HepG2 (cell line): ENCODE measurements around the gene SAMD4A. TPM values are rescaled to one million over a fixed set of nuclear protein-coding genes. Genes with fewer than 3 reads are reported as not detected.
A peak's percentile ranks its signal among the peaks of the same experiment; 100 is the strongest.

Source experiments
- ATAC-seq: fragments of 200-7000 bp; cut with Tn5 transposase; 3 replicates; pipeline ENCODE4 v1.9.1; 2020; ENCODE audit warnings: mild to moderate bottlenecking, moderate library complexity
- BruUV-seq: library from RNA; stranded (reverse); fragments of 400-500 nt; replicated peaks from 2 replicates; lab custom pipeline; 2021; lab: Mats Ljungman, UMichigan
- CTCF ChIA-PET: fragments of 300-600 bp; formaldehyde crosslinking; extraction: SDS; loops from one replicate; lab custom pipeline; 2021; ENCODE audit warnings: low total read pairs, inconsistent platforms, low intra/inter-chr PET ratio; lab: Yijun Ruan, JAX
- POLR2A ChIA-PET: fragments of 350-600 bp; sonication (Branson Sonifier 250); formaldehyde crosslinking; loops from one replicate; lab custom pipeline; 2020; ENCODE audit warnings: antibody characterized with exemption, inconsistent platforms; lab: Yijun Ruan, JAX
- DNase-seq: peaks from one replicate; pipeline ENCODE4 v3.0.0-alpha.2; 2015; ENCODE audit warnings: low spot score
- FAIRE-seq: peaks from 3 replicates; lab custom pipeline; 2011; peaks lifted over from hg19 to GRCh38; lab: Jason Lieb, UNC
- H2AFZ ChIP-seq: one replicate; pipeline ENCODE4 v1.6.1; 2011; ENCODE audit warnings: low read length, inconsistent platforms
- H3K27ac ChIP-seq: fragments of 300-600 bp; 3 replicates; pipeline ENCODE4 v1.8.0; 2011; ENCODE audit warnings: mixed run types, mild to moderate bottlenecking, mixed read lengths, low read length, inconsistent platforms; ENCODE audit not compliant: insufficient read depth; ENCODE audit errors: extremely low read length
- H3K27me3 ChIP-seq, 2 experiments: fragments of 200-600 bp in 1 of 2; 2 replicates in 1 of 2; 3 replicates in 1 of 2; pipeline versions ENCODE4 v1.6.0 to v1.8.0; 2011; ENCODE audit warnings: low read length in 2 of 2, mild to moderate bottlenecking in 2 of 2, moderate library complexity in 2 of 2, inconsistent platforms in 1 of 2; ENCODE audit not compliant: insufficient read depth in 2 of 2, control insufficient read depth in 1 of 2
- H3K36me3 ChIP-seq, 2 experiments: fragments of 200-600 bp in 1 of 2; replicated peaks in 1 of 2; 2 replicates in 1 of 2; 3 replicates in 1 of 2; pipeline versions ENCODE4 v1.5.1 to v1.8.0; 2011; ENCODE audit warnings: low read length in 2 of 2, inconsistent platforms in 1 of 2; ENCODE audit not compliant: insufficient read depth in 2 of 2, control insufficient read depth in 1 of 2
- H3K4me1 ChIP-seq: 2 replicates; pipeline ENCODE4 v1.5.1; 2012; ENCODE audit warnings: low read length, inconsistent platforms; ENCODE audit not compliant: insufficient read depth
- H3K4me2 ChIP-seq: 2 replicates; pipeline ENCODE4 v1.6.0; 2011; ENCODE audit warnings: low read depth, low read length, inconsistent platforms
- H3K4me3 ChIP-seq, 3 experiments: fragments of 200-600 bp in 1 of 3; sonication (generic), shearing (Covaris generic) in 1 of 3; replicated peaks in 1 of 3; 2 replicates each; pipeline ENCODE4 v1.5.1; 2011 to 2016; ENCODE audit warnings: low read length in 3 of 3, inconsistent platforms in 2 of 3, low read depth in 2 of 3, mild to moderate bottlenecking in 2 of 3, control low read depth in 1 of 3, mixed read lengths in 1 of 3; ENCODE audit not compliant: insufficient read depth in 1 of 3
- H3K79me2 ChIP-seq: one replicate; pipeline ENCODE4 v1.6.1; 2011; ENCODE audit warnings: low read length, inconsistent platforms; ENCODE audit not compliant: insufficient read depth
- H3K9ac ChIP-seq: 2 replicates; pipeline ENCODE4 v1.6.0; 2011; ENCODE audit warnings: mild to moderate bottlenecking, low read depth, low read length, inconsistent platforms; ENCODE audit not compliant: insufficient read depth
- H3K9me3 ChIP-seq: 2 replicates; pipeline ENCODE4 v1.5.1; 2012; ENCODE audit warnings: mild to moderate bottlenecking, low read length
- H4K20me1 ChIP-seq: 2 replicates; pipeline ENCODE4 v1.6.0; 2011; ENCODE audit warnings: inconsistent platforms, mild to moderate bottlenecking, low read length, moderate library complexity; ENCODE audit not compliant: insufficient read depth
- DPF2 ChIP-seq: sonication (generic); formaldehyde crosslinking; IDR thresholded peaks from 2 replicates; pipeline ENCODE4 v1.4.0; 2020; ENCODE audit warnings: mild to moderate bottlenecking, low read depth, missing genetic modification reagents, borderline replicate concordance
- FOSL2 ChIP-seq: sonication (generic); formaldehyde crosslinking; IDR thresholded peaks from 2 replicates; pipeline ENCODE4 v1.4.0; 2020; ENCODE audit warnings: missing genetic modification reagents
- GTF3A ChIP-seq: sonication (generic); formaldehyde crosslinking; conservative IDR thresholded peaks from 2 replicates; pipeline ENCODE4 v1.4.0; 2020; ENCODE audit warnings: mild to moderate bottlenecking, missing genetic modification reagents
- ISX ChIP-seq: sonication (generic); formaldehyde crosslinking; conservative IDR thresholded peaks from 2 replicates; pipeline ENCODE4 v1.5.0; 2020; ENCODE audit warnings: missing genetic modification reagents
- JDP2 ChIP-seq: sonication (generic); formaldehyde crosslinking; IDR thresholded peaks from 2 replicates; pipeline ENCODE4 v1.8.1; 2022; ENCODE audit warnings: missing genetic modification reagents, borderline replicate concordance
- PITX1 ChIP-seq: sonication (generic); formaldehyde crosslinking; IDR thresholded peaks from 2 replicates; pipeline ENCODE4 v1.5.1; 2020; ENCODE audit warnings: mild to moderate bottlenecking, missing genetic modification reagents
- REPIN1 ChIP-seq: sonication (generic); formaldehyde crosslinking; IDR thresholded peaks from 2 replicates; pipeline ENCODE4 v1.8.0; 2022; ENCODE audit warnings: missing genetic modification reagents, low read depth, mild to moderate bottlenecking, borderline replicate concordance
- REXO4 ChIP-seq: sonication (generic); formaldehyde crosslinking; IDR thresholded peaks from 2 replicates; pipeline ENCODE4 v1.8.0; 2022; ENCODE audit warnings: missing genetic modification reagents, mild to moderate bottlenecking, borderline replicate concordance
- SKI ChIP-seq: fragments of 450-650 bp; IDR thresholded peaks from one replicate; pipeline ENCODE4 v1.6.1; 2018; ENCODE audit warnings: mild to moderate bottlenecking; ENCODE audit not compliant: partially characterized antibody
- ZFX ChIP-seq: sonication (generic); formaldehyde crosslinking; IDR thresholded peaks from 2 replicates; pipeline ENCODE4 v1.4.0; 2020; ENCODE audit warnings: mild to moderate bottlenecking, low read depth, missing genetic modification reagents, moderate library complexity
- ZNF329 ChIP-seq: sonication (generic); formaldehyde crosslinking; IDR thresholded peaks from 2 replicates; pipeline ENCODE4 v1.9.0; 2021; ENCODE audit warnings: low read depth, mild to moderate bottlenecking, missing genetic modification reagents
- ZNF563 ChIP-seq: sonication (generic); formaldehyde crosslinking; IDR thresholded peaks from 2 replicates; pipeline ENCODE4 v1.8.0; 2022; ENCODE audit warnings: mild to moderate bottlenecking, moderate library complexity, missing genetic modification reagents
- ZNF747 ChIP-seq: sonication (generic); formaldehyde crosslinking; IDR thresholded peaks from 2 replicates; pipeline ENCODE4 v1.8.1; 2023; ENCODE audit warnings: missing genetic modification reagents, mild to moderate bottlenecking, borderline replicate concordance
- WGBS: methylation state at CpG from one replicate; pipeline ENCODE4 v1.1.6; 2017; ENCODE audit warnings: low lambda C conversion rate; 5-methylcytosine and 5-hydroxymethylcytosine counted together
- in situ Hi-C: cut with HindIII; loops from 2 replicates; pipeline ENCODE4 v1.10.0; 2017; ENCODE audit warnings: low pct_unique_long_range_greater_than_20kb; ENCODE audit not compliant: extremely low pct_ligation_motif_present
- intact Hi-C: fragments of 100-400 bp; cut with micrococcal nuclease; formaldehyde crosslinking; loops from one replicate; pipeline ENCODE4 v1.10.0; 2022; ENCODE audit not compliant: unreplicated experiment
- polyA plus RNA-seq, 8 experiments: library from polyadenylated mRNA; depleted of rRNA in 3 of 8; stranded (reverse) in 7 of 8; unstranded in 1 of 8; fragments of >200 nt; fragmentation: Illumina TruSeq in 4 of 8; extraction: Trizol in 4 of 8; gene quantifications; 2 replicates each; pipeline versions ENCODE4 v1.2.1 to v1.2.3, GENCODE V29; 2011 to 2016; ENCODE audit warnings: low read depth in 4 of 8, missing spikeins in 1 of 8, mixed read lengths in 1 of 8; ENCODE audit not compliant: insufficient read depth in 1 of 8
- total RNA-seq, 5 experiments: library from RNA; depleted of rRNA; stranded (reverse); fragments of >200 nt; fragmentation: Illumina TruSeq; extraction: Trizol; gene quantifications; 2 replicates each; pipeline ENCODE4 v1.2.3, GENCODE V29; 2016; ENCODE audit warnings: low read depth in 1 of 5
- TF ChIP-seq, protein P1 (sequence below), 2 experiments: sonication (generic) in 1 of 2; formaldehyde crosslinking in 1 of 2; IDR thresholded peaks; 2 replicates each; pipeline versions ENCODE4 v1.4.0 to v1.6.1; 2016 to 2020; ENCODE audit warnings: borderline replicate concordance in 1 of 2, low read depth in 1 of 2, mild to moderate bottlenecking in 1 of 2, missing genetic modification reagents in 1 of 2
- TF ChIP-seq, protein P2 (sequence below): sonication (generic); formaldehyde crosslinking; IDR thresholded peaks from 2 replicates; pipeline ENCODE4 v1.9.0; 2022; ENCODE audit warnings: missing genetic modification reagents, mild to moderate bottlenecking, borderline replicate concordance

The SAMD4A gene
- total and polyA plus RNA-seq, 2 of the 13 experiments (the other 11 are each of a cell fraction or from before 2014, with no cell fraction given): 11.8 to 13.0 TPM

DNA sequence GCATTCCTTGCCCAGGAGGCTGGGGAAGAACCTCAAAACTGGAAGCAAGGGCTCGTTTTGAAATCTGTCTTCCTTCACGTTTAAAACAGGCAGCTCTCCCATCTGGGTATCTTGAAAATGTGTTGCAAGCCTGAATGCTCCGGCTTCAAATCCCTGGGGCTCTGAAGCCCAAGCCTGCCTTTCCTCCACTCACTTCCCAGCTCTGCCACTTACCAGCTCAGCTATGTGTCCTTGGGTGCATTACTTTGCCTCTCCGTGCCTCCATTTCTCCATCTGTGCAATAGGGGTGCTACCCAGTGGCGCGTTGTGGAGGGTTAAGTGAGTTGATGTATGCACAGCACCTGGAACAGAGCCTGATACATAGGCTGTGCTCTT, 238.1 kb downstream of the SAMD4A start (continued):
- TF ChIP-seq, protein P1, sequence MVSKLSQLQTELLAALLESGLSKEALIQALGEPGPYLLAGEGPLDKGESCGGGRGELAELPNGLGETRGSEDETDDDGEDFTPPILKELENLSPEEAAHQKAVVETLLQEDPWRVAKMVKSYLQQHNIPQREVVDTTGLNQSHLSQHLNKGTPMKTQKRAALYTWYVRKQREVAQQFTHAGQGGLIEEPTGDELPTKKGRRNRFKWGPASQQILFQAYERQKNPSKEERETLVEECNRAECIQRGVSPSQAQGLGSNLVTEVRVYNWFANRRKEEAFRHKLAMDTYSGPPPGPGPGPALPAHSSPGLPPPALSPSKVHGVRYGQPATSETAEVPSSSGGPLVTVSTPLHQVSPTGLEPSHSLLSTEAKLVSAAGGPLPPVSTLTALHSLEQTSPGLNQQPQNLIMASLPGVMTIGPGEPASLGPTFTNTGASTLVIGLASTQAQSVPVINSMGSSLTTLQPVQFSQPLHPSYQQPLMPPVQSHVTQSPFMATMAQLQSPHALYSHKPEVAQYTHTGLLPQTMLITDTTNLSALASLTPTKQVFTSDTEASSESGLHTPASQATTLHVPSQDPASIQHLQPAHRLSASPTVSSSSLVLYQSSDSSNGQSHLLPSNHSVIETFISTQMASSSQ (IDR thresholded peaks at IDR 0.05; ENCODE audit: low read depth): no peak
- TF ChIP-seq, protein P1 (CRISPR knock-in tag; IDR thresholded peaks at IDR 0.05; ENCODE audit: borderline replicate concordance): no peak
- no peak for TF ChIP-seq REXO4

DNA sequence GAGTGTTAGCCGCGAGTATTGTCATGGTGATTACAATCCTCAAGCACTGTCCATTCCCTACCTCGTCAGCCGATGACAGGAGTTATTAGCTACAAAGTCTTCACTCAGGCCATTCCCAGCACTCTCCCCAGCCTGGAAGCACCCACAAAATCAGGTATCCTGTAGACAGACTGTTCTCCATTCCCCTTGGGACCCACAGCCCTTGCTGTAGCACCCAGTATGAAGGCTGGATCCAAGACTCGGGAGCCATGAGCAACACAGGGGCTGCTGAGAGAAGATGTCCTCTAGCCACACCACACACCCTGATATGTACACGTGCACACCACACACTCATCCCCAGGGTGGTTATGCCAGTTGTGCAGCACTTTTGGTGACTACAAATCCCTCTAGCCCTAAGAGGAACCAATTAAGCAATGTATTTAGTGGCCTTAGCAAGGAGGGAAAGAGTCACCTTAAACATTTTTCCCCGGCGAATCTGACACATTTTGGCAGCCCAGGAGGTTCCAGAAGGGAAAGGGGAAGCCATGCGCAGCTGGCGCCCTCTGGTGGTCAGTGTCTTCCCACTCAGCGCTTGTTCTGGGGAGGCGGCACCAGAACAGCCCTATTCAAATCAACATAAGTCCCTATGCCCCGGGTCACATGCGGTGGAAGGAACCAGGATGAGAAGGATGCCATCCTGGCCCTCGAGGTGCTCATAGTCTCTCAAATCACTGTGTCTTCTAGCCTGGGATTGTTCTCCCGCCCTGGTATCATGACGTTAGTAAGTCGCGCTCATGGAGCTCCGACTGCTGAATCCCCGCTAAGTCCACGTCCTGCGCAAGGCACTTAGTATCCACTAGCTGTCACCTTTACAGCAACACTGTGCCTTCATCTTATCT, 238.8 kb downstream of the SAMD4A start:
- Histone ChIP-seq H3K36me3 (no peaks in the 10 kb centered on the region), H3K4me3 (peak overlapping the region in 1 of 3 experiments; percentile 55; a peak in 3 of 6 replicates), H3K9ac (0 out of 2 replicates have a peak overlapping the region, but pooled peaks have one; percentile 8), H3K4me1 (peaks cover 55% of the 10 kb centered on the region), H3K9me3 (no peaks in the 10 kb centered on the region), H3K27ac (no peak overlapping the region), H3K79me2 (no peaks in the 10 kb centered on the region), H2AFZ (peak overlapping the region; percentile 97), H3K27me3 (no peaks in the 10 kb centered on the region), H4K20me1 (no peaks in the 10 kb centered on the region), H3K4me2 (peak overlapping the region; percentile 92)
- intact Hi-C loops: loop anchor here (5.0 to 10.0 kb wide), 3 partner anchors 87 to 308 kb away; partner anchors contain the start of gene SAMD4A
- DNase-seq (peak; percentile 62), ATAC-seq (peak; percentile 81), FAIRE-seq (peak; percentile 34)
- no TSS peak for BruUV-seq
- ChIA-PET CTCF (interaction anchor here (1.2 to 2.0 kb wide), 3 partner anchors 88 to 242 kb away, joined by 3 to 13 read pairs (median 11); no protein-coding TSS in a partner anchor), POLR2A (no interaction called here)
- WGBS: 63% methylated on average over 14 of the region's 23 CpGs
- in situ Hi-C loops: loop anchor here (10.0 kb wide), 1 partner anchor 241 kb away; the partner anchor contains the start of gene SAMD4A
- TF ChIP-seq PITX1 (CRISPR knock-in tag) (no peak), ZNF747 (CRISPR knock-in tag) (0 out of 2 replicates have a peak, but pooled peaks have one; percentile 23), ZFX (CRISPR knock-in tag) (0 out of 2 replicates have a peak, but pooled peaks have one; percentile 11), FOSL2 (CRISPR knock-in tag) (peak; percentile 24; the same call in 1 of the 2 replicates), GTF3A (CRISPR knock-in tag) (no peak), ZNF563 (CRISPR knock-in tag) (no peak), REPIN1 (CRISPR knock-in tag) (0 out of 2 replicates have a peak, but pooled peaks have one; percentile 44), DPF2 (CRISPR knock-in tag) (no peak), ZNF329 (no peak), ISX (CRISPR knock-in tag) (no peak), SKI (no peak), JDP2 (CRISPR knock-in tag) (no peak)
- TF ChIP-seq, protein P2, sequence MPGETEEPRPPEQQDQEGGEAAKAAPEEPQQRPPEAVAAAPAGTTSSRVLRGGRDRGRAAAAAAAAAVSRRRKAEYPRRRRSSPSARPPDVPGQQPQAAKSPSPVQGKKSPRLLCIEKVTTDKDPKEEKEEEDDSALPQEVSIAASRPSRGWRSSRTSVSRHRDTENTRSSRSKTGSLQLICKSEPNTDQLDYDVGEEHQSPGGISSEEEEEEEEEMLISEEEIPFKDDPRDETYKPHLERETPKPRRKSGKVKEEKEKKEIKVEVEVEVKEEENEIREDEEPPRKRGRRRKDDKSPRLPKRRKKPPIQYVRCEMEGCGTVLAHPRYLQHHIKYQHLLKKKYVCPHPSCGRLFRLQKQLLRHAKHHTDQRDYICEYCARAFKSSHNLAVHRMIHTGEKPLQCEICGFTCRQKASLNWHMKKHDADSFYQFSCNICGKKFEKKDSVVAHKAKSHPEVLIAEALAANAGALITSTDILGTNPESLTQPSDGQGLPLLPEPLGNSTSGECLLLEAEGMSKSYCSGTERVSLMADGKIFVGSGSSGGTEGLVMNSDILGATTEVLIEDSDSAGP: peak; percentile 51
